Suprapubic skin (tissue), 4 donors: ENCODE data around the gene TSSK2. TPM values are rescaled to one million over a fixed set of nuclear protein-coding genes. Genes with fewer than 3 reads are reported as not detected.

ENCODE experiments used
- DNase-seq, 2 donors: peaks; one replicate each; pipeline ENCODE4 v3.0.0-alpha.2; 2019; ENCODE audit warnings: low spot score in 2 of 2
- H3K27ac ChIP-seq: fragments of 200-600 bp; sonication (generic); one replicate; pipeline ENCODE4 v1.5.1; 2019
- H3K27me3 ChIP-seq: fragments of 200-600 bp; sonication (generic); one replicate; pipeline ENCODE4 v1.5.1; 2019
- H3K36me3 ChIP-seq: fragments of 200-600 bp; sonication (generic); one replicate; pipeline ENCODE4 v1.5.1; 2019
- H3K4me1 ChIP-seq: fragments of 200-600 bp; sonication (generic); one replicate; pipeline ENCODE4 v1.5.1; 2019
- H3K4me3 ChIP-seq: fragments of 200-600 bp; sonication (generic); one replicate; pipeline ENCODE4 v1.5.1; 2019; ENCODE audit warnings: mild to moderate bottlenecking
- H3K9me3 ChIP-seq: fragments of 200-600 bp; sonication (generic); one replicate; pipeline ENCODE4 v1.5.1; 2019
- CTCF ChIP-seq, 2 donors: fragments of 200-600 bp in 1 of 2; fragments of 450-650 bp in 1 of 2; sonication (generic) in 1 of 2; IDR thresholded peaks; one replicate each; pipeline ENCODE4 v1.5.1; 2016 to 2019; ENCODE audit warnings: antibody characterized with exemption in 2 of 2, mild to moderate bottlenecking in 1 of 2, moderate library complexity in 1 of 2
- EP300 ChIP-seq: sonication (generic); formaldehyde crosslinking; IDR thresholded peaks from one replicate; pipeline ENCODE4 v1.6.1; 2017; ENCODE audit warnings: antibody characterized with exemption
- POLR2A ChIP-seq, 2 donors: fragments of 450-650 bp; IDR thresholded peaks; one replicate each; pipeline ENCODE4 v1.6.1; 2017; ENCODE audit warnings: antibody characterized with exemption in 2 of 2, mild to moderate bottlenecking in 2 of 2, moderate library complexity in 2 of 2
- POLR2AphosphoS5 ChIP-seq, 3 donors: sonication (generic); formaldehyde crosslinking; IDR thresholded peaks; one replicate each; pipeline ENCODE4 v1.6.1; 2017; ENCODE audit warnings: antibody characterized with exemption in 3 of 3
- WGBS: methylation state at CpG from one replicate; pipeline ENCODE4 v1.1.5; 2018; 5-methylcytosine and 5-hydroxymethylcytosine counted together
- total RNA-seq, 4 donors: library from RNA; depleted of rRNA; stranded (reverse); fragments of >200 nt; gene quantifications; one replicate each; pipeline ENCODE4 v1.1.0, GENCODE V29; 2016

Gene TSSK2
- total RNA-seq, 4 donors from 2014 or later, result not detected

- DNase-seq, result no peak
- peaks cover 70% of the 10 kb centered on the region for H3K4me1 ChIP-seq
- H3K27ac ChIP-seq, result no peak overlapping the region
- H3K9me3 ChIP-seq, result no peaks in the 10 kb centered on the region
- 55% methylated on average over 14 of the region's 19 CpGs for WGBS
- TF ChIP-seq CTCF (IDR thresholded peaks at IDR 0.05) (no peak), EP300 (no peak), POLR2A (IDR thresholded peaks at IDR 0.05) (no peak), POLR2AphosphoS5 (IDR thresholded peaks at IDR 0.05) (no peak)
- H3K4me3 ChIP-seq, result peak overlapping the region; percentile 90
- H3K27me3 ChIP-seq, result peaks cover 19% of the 10 kb centered on the region
- no peaks in the 10 kb centered on the region for H3K36me3 ChIP-seq
Measured at GRCh38 chr22:19173047-19174035, 42.2 kb downstream of the TSSK2 start.

- no peak for TF ChIP-seq POLR2A (IDR thresholded peaks at IDR 0.05)
- TF ChIP-seq EP300, result no peak
- TF ChIP-seq CTCF (IDR thresholded peaks at IDR 0.05), result no peak
- no peak for TF ChIP-seq POLR2AphosphoS5 (IDR thresholded peaks at IDR 0.05)
- H3K4me1 ChIP-seq, result peaks cover 74% of the 10 kb centered on the region
- H3K36me3 ChIP-seq, result no peaks in the 10 kb centered on the region
- peak in 1 of 2 donors; percentile 59 for DNase-seq
- H3K27ac ChIP-seq, result peak overlapping the region; percentile 13
- H3K9me3 ChIP-seq, result no peaks in the 10 kb centered on the region
- H3K27me3 ChIP-seq, result peaks cover 9% of the 10 kb centered on the region
- 16% methylated on average over 5 of the region's 14 CpGs for WGBS
- no peak overlapping the region for H3K4me3 ChIP-seq
Measured at GRCh38 chr22:19174106-19175025, 43.3 kb downstream of the TSSK2 start.

- Histone ChIP-seq H3K4me3 (no peak overlapping the region), H3K27ac (no peak overlapping the region), H3K9me3 (no peaks in the 10 kb centered on the region), H3K4me1 (peaks cover 72% of the 10 kb centered on the region), H3K36me3 (no peaks in the 10 kb centered on the region), H3K27me3 (peaks cover 1% of the 10 kb centered on the region)
- DNase-seq, result peak in 1 of 2 donors; percentile 66
- 45% methylated on average over 6 of the region's 7 CpGs for WGBS
- TF ChIP-seq POLR2A (IDR thresholded peaks at IDR 0.05) (no peak), POLR2AphosphoS5 (IDR thresholded peaks at IDR 0.05) (no peak), CTCF (IDR thresholded peaks at IDR 0.05) (no peak), EP300 (no peak)
Measured at GRCh38 chr22:19175026-19175601, 44.0 kb downstream of the TSSK2 start.

GRCh38 chr22:19175602-19176174 is 44.6 kb downstream of the TSSK2 start:
- Histone ChIP-seq H3K9me3 (no peaks in the 10 kb centered on the region), H3K27me3 (no peaks in the 10 kb centered on the region), H3K27ac (no peak overlapping the region), H3K4me3 (no peak overlapping the region), H3K4me1 (peaks cover 68% of the 10 kb centered on the region), H3K36me3 (no peaks in the 10 kb centered on the region)
- WGBS, result 87% methylated on average over 5 of the region's 21 CpGs
- DNase-seq, result no peak
- no peak for TF ChIP-seq EP300
- no peak for TF ChIP-seq CTCF (IDR thresholded peaks at IDR 0.05)
- TF ChIP-seq POLR2A (IDR thresholded peaks at IDR 0.05), result no peak
- no peak for TF ChIP-seq POLR2AphosphoS5 (IDR thresholded peaks at IDR 0.05)
